ENCODE data around the gene CD37.
"Not testable (repeated sequence)": the region's sequence is repeated elsewhere in the genome, so short reads cannot be mapped to it uniquely, and the experiment has no call there.

Gene CD37

DNA sequence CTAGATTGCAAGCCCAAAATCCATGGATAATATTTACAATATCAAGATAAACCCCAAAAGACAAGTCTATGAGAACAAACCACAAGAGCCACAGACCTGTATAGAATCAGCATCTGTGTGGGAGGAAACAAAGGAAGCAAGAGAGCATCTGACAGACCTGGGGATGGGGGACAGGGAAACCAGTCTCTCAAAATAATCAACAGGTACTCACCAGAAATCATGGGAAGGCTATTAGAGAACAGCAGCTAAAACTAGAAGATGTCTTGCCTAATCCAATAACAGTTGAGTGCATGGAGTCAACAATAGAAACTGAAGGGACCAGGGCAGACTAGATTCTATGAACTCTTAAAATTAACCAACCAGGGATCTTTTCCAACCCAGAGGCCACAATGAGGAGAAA is 18.9 kb upstream of the CD37 start:
- TF ChIP-seq, protein P1, sequence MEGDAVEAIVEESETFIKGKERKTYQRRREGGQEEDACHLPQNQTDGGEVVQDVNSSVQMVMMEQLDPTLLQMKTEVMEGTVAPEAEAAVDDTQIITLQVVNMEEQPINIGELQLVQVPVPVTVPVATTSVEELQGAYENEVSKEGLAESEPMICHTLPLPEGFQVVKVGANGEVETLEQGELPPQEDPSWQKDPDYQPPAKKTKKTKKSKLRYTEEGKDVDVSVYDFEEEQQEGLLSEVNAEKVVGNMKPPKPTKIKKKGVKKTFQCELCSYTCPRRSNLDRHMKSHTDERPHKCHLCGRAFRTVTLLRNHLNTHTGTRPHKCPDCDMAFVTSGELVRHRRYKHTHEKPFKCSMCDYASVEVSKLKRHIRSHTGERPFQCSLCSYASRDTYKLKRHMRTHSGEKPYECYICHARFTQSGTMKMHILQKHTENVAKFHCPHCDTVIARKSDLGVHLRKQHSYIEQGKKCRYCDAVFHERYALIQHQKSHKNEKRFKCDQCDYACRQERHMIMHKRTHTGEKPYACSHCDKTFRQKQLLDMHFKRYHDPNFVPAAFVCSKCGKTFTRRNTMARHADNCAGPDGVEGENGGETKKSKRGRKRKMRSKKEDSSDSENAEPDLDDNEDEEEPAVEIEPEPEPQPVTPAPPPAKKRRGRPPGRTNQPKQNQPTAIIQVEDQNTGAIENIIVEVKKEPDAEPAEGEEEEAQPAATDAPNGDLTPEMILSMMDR (IDR thresholded peaks at IDR 0.05; ENCODE audit: control insufficient read depth, extremely low read depth, insufficient read depth): no peak

DNA sequence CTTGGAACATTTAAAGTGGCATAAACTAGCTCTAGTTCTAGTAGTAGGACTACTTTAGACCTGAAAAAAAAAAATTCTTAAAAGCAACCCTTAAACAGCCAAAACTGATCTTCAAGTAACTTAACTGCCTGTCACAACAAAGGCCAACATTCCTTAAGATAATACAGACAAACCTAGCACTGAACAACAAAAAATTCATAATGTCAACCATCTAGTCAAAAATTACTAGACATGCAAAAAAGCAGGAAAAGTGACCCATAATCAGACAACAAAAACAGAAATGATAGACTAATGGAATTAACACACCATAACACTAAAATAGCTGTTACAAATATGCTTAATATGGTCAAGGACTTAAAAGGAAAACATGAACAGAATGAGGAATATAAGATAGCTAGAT is 16.9 kb upstream of the CD37 start:
- TF ChIP-seq, protein P1 (IDR thresholded peaks at IDR 0.05; ENCODE audit: control insufficient read depth, extremely low read depth, insufficient read depth): no peak
- no peak for DNase-seq (ENCODE audit: low read depth)

More for the DNA sequence above, 18.9 kb upstream of the CD37 start:
- DNase-seq (ENCODE audit: low read depth): no peak
- H3K4me3 ChIP-seq (ENCODE audit: low read depth, low read length): no peak overlapping the region

DNA sequence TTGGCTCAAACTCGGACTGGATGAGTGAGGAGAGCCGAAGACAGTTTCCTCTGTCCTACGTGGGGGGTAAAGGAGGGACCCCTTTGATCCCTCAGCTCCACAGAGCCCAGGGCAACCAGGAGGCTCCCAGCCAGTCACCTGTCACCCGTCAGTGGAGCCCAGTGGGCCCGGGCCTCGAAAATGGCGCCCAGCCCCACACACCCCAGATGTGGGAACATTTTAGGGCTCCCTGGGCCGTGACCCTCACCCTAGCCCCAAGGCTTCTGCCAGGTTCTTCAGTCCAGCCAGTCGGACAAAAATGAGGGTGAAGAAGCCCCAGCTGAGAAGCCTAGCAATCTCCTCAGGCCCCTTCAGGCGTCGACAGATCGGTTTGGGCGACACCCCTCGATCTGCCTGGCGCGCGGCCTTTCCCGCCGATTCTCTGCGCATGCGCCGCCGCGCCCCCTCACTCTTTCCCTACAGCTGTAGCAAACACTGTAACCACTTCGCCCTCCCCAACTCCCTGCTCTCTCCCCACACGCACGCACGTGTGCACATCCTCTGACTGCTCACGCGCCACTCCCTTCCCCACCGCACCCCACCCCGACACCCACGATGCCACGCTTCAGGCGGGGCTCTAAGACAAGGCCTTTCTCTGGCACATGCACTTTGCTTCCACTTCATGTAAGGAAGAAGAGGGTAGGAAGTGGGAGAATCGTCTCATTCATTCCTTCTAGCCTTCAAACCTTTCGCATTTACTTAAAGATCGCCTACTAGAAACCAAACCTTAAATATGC is 10.2 kb upstream of the CD37 start, which contains the start of gene SLC6A16:
TSS of gene SLC6A16 (minus strand) at position 391 of the 776 bp plus-strand sequence. CDS start 13,844 bp downstream, outside the sequence.
- TF ChIP-seq, protein P1 (IDR thresholded peaks at IDR 0.05; ENCODE audit: control insufficient read depth, extremely low read depth, insufficient read depth): no peak
- H3K4me3 ChIP-seq (ENCODE audit: low read depth, low read length): no peak within 1 kb of the TSS
- DNase-seq (ENCODE audit: low read depth): no peak

More for the DNA sequence above, 16.9 kb upstream of the CD37 start:
- no peak overlapping the region for H3K4me3 ChIP-seq (ENCODE audit: low read depth, low read length)

DNA sequence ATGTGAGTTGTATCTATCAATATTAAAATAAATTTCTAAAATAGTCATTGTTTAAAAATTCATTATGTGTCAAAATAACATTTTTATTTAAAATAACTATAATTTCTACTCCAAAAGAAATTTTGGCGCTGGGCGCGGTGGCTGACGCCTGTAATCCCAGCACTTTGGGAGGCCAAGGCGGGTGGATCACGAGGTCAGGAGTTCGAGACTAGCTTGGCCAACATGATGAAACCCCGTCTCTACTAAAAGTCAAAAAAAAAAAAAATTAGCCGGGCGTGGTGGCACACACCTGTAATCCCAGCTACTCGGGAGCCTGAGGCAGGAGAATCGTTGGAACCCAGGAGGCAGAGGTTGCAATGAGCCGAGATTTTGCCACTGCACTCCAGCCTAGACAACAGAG is 9.4 kb upstream of the CD37 start:
- not testable (repeated sequence) for H3K4me3 ChIP-seq (ENCODE audit: low read depth, low read length); DNase-seq (ENCODE audit: low read depth)

DNA sequence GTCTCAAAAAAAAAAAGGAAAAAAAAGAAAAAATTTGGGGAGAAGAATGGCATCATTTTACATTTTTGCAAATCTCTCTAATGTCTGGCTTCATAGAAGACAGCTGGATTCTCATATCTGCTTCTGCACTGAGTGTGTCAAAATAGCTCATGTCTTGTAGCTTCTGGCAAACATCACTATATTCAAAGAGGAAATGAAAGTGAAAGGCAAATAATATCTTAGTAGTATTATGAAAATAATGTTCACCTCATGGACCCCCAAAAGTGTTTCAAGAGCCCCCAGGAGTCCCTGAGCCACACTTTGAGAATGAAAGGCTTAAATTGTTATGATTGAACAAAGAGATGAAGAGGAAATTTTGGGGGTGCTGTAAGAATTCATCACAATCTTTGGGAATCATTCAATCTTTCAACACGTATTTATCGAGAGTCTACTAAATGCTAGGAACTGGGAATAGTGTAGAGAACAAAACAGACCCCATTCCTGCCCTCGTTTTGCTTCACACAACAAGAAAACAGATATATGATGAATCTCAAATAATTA is 9.0 kb upstream of the CD37 start:
- DNase-seq (ENCODE audit: low read depth): no peak
- TF ChIP-seq, protein P1 (IDR thresholded peaks at IDR 0.05; ENCODE audit: control insufficient read depth, extremely low read depth, insufficient read depth): no peak
- no peak overlapping the region for H3K4me3 ChIP-seq (ENCODE audit: low read depth, low read length)

DNA sequence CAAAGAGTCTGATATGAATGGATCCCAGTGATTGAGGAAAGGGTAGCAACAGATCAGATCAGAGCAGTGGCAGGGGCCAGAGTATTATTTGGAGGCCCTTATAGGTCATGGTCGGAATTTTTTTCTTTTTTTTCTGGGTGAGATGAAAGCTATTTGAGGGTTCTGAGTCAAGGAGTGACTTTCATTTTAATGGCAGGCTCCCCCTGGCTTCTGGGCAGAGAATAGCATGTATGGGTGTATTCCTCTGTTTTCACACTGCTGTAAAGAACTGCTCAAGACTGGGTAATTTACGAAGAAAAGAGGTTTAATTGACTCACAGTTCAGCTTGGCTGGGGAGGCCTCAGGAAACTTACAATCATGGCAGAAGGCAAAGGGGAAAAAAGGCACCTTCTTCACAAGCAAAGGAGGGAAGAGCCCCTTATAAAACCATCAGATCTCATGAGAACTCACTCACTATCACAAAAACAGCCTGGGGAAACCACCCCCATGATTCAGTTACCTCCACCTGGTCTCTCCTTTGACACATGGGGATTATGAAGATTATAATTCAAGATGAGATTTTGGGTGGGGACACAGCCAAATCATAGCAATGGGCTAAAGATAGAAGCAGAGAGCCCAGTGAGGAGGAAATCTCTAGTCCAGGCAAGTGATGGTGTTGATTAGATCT is 7.2 kb upstream of the CD37 start:
- no peak for DNase-seq (ENCODE audit: low read depth)
- TF ChIP-seq, protein P1 (IDR thresholded peaks at IDR 0.05; ENCODE audit: control insufficient read depth, extremely low read depth, insufficient read depth): peak; percentile 59

DNA sequence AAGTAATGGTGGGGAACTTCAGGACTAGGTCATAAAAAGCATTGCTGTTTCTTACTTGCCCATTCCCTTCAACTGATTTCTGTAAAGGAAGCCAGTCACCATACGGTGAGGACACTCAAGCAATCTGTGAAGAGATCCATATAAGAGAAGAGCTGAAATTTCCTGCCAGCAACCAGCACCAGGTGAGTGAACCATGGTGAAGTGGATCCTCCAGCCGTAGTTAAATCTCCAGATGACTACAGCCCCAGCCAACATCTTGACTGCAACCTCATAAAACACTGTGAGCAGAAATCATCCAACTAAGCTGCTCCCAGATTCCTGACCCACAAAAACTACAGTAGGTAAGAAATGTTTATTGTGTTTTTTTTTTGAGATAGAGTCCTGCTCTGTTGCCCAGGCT is 6.5 kb upstream of the CD37 start:
- DNase-seq (ENCODE audit: low read depth): no peak
- H3K4me3 ChIP-seq (ENCODE audit: low read depth, low read length): no peak overlapping the region
- TF ChIP-seq, protein P1 (IDR thresholded peaks at IDR 0.05; ENCODE audit: control insufficient read depth, extremely low read depth, insufficient read depth): no peak

More for the DNA sequence above, 7.2 kb upstream of the CD37 start:
- H3K4me3 ChIP-seq (ENCODE audit: low read depth, low read length): no peak overlapping the region

DNA sequence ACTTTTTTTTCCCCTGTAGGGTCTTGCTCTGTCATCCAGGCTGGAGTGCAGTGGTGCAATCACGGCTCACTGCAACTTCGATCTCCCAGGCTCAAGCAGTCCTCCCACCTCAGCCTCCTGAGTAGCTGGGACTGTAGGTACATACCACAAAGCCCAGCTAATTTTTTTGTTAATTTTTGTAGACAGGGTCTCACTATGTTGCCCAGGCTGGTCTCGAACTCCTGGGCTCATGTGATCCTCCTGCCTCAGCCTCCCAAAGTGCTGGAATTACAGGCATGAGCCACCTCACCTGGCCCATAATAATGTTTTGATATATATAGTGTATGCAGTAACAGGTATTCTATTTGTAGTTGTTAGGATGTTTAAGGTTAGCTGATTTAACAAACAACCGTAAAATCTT is 4.0 kb upstream of the CD37 start:
- H3K4me3 ChIP-seq (ENCODE audit: low read depth, low read length); DNase-seq (ENCODE audit: low read depth): not testable (repeated sequence)
